Right kidney (tissue), 9 donors: ENCODE results near the gene RPL29.
"Not testable (repeated sequence)": the region's sequence is repeated elsewhere in the genome, so short reads cannot be mapped to it uniquely, and the experiment has no call there.

Source experiments
- DNase-seq: peaks from one replicate; pipeline ENCODE4 v3.0.0-alpha.2; 2016
- long read RNA-seq, 8 donors: transcript quantifications; one replicate each; lab custom pipeline, GENCODE V29; 2026

Gene RPL29
- long read RNA-seq, donor 1, transcript RPL29-201 (4 exons, 723 nt) = major isoform, 951 of 1,224 reads
- long read RNA-seq, donor 1, transcript RPL29-206 (3 exons, 880 nt) = minor isoform, 9 of 1,224 reads
- long read RNA-seq, donor 1, partial matches to known transcripts = 158 of 1,224 reads
- long read RNA-seq, donor 1, other reads (novel, unspliced or antisense) = 102 of 1,224 reads
- long read RNA-seq, donor 2, transcript RPL29-201 (4 exons, 723 nt) = major isoform, 305 of 428 reads
- long read RNA-seq, donor 2, partial matches to known transcripts = 84 of 428 reads
- long read RNA-seq, donor 2, other reads (novel, unspliced or antisense) = 33 of 428 reads
- long read RNA-seq, donor 3, transcript RPL29-201 (4 exons, 723 nt) = major isoform, 262 of 311 reads
- long read RNA-seq, donor 3, partial matches to known transcripts = 31 of 311 reads
- long read RNA-seq, donor 3, other reads (novel, unspliced or antisense) = 18 of 311 reads
- long read RNA-seq, donor 4, transcript RPL29-201 (4 exons, 723 nt) = major isoform, 495 of 637 reads
- long read RNA-seq, donor 4, transcript RPL29-206 (3 exons, 880 nt) = minor isoform, 5 of 637 reads
- long read RNA-seq, donor 4, partial matches to known transcripts = 62 of 637 reads
- long read RNA-seq, donor 4, other reads (novel, unspliced or antisense) = 71 of 637 reads
- long read RNA-seq, donor 5, transcript RPL29-201 (4 exons, 723 nt) = major isoform, 803 of 991 reads
- long read RNA-seq, donor 5, partial matches to known transcripts = 124 of 991 reads
- long read RNA-seq, donor 5, other reads (novel, unspliced or antisense) = 59 of 991 reads
- long read RNA-seq, donor 6, transcript RPL29-201 (4 exons, 723 nt) = major isoform, 421 of 564 reads
- long read RNA-seq, donor 6, partial matches to known transcripts = 114 of 564 reads
- long read RNA-seq, donor 6, other reads (novel, unspliced or antisense) = 27 of 564 reads
- long read RNA-seq, donor 7, transcript RPL29-201 (4 exons, 723 nt) = major isoform, 624 of 984 reads
- long read RNA-seq, donor 7, transcript RPL29-206 (3 exons, 880 nt) = minor isoform, 5 of 984 reads
- long read RNA-seq, donor 7, partial matches to known transcripts = 288 of 984 reads
- long read RNA-seq, donor 7, other reads (novel, unspliced or antisense) = 58 of 984 reads
- long read RNA-seq, donor 8, transcript RPL29-201 (4 exons, 723 nt) = major isoform, 494 of 637 reads
- long read RNA-seq, donor 8, partial matches to known transcripts = 81 of 637 reads
- long read RNA-seq, donor 8, other reads (novel, unspliced or antisense) = 58 of 637 reads

DNA sequence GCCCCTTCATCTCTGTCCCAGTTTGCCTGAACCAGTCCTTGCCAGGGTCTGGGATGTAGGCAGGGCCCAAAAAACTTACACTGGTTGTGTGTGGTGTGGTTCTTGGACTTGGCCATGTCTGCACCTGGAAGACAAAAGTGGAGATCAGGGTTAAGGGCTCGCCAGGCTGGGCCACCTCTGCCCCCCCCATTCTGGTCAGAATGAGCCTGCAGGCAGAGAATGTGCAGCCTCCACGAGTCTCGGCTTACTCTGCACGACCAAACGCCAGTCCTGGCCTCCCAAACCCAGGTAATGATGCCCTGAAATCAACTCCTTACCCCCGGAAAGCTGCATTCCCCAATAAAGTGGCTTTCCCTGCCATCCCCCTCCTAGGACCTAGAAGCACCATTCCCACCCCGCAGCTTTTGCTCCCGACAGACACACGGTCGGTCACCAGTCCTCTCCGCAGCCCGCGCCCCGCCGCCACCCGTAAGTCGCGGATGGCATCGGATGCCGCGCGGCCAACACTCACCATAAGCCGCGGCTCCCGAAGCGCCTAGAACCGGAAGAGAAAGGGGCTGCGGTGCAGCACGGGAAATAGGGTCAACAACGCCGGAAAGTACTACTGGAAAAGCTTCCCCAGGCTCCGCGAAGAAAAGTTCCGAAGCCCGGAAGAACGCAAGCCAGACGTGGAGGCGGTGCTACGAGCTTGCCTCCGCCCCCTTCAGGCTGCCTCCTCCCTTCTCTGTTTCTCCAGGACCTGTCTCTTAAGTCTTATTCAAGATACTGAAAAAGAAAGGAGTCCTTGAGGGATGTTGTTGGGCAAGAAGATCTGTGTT lies at the start of gene RPL29:
Gene RPL29 (minus strand): TSS at position 550 of the 818 bp plus-strand sequence. CDS start 434 bp downstream, at position 116.
- DNase-seq = peak; percentile 88

GRCh38 chr3:52044869-52045619 lies 49.3 kb upstream of the RPL29 start:
- no peak for DNase-seq

DNA sequence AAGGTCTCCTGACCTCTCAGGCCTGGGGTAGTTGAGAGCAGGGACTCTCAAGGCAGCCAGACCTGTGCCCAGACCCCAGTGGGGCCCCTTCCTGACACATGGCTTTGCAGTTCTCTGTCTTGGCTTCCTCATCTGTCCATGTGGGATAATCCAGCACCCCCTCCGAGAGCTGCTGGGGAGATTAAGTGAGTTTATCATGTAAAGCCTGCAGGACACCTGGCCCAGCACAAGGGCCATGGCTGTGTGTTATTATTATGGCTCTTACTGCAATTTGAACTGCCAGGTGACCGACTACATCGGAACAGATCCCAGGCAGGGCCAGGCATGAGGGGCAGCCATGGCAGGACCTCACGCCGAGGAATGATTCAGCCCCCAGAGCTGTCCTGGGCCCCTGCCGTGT lies 48.1 kb upstream of the RPL29 start:
- no peak for DNase-seq

DNA sequence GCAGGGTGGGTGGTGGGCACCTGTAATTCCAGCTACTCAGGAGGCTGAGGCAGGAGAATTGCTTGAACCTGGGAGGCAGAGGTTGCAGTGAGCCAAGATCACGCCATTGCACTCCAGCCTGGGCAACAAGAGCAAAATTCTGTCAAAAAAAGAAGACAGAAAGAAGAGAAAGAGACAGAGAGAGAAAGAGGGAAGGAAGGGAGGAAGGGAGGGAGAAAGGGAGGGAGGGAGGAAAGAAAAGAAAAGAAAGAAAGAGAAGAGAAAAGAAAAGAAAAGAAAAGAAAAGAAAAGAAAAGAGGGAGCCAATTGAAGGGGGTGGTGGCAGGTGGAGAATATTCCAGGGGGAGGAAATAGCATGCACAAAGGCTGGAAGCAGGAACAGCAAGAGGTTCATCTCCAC lies 47.3 kb upstream of the RPL29 start:
- DNase-seq = not testable (repeated sequence)

DNA sequence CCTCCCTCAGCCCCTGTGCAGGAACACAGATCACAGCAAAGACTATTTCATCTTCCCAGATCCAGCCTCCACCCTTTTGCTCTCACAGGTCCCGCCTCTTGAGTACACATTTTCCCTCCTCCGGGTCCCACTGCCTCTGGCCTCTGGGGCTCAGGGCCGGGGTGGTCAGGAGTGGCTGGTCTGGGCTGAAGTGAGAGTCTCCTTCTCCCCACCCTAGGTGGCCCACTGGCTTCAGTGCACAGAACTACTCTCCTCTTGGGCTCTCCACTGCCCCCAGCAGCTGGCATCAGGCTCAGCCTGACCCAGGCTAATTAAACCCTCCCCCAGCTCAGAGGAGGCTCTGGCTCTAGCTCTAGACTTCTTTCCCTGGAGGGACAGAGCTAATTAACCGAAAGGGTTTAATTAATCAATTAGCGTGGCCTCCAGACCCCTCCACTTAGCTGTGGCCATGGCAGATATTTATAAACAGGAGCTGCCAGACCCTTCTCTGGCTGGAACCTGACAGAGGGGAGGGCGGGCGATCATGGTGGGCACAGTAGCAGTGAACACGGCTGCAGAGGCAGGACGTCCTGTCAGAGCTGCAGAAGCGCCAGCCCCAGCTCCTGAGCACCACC lies 45.5 kb upstream of the RPL29 start:
- DNase-seq = no peak

- DNase-seq = no peak
Observed at GRCh38 chr3:52040600-52040999, 44.9 kb upstream of the RPL29 start.

DNA sequence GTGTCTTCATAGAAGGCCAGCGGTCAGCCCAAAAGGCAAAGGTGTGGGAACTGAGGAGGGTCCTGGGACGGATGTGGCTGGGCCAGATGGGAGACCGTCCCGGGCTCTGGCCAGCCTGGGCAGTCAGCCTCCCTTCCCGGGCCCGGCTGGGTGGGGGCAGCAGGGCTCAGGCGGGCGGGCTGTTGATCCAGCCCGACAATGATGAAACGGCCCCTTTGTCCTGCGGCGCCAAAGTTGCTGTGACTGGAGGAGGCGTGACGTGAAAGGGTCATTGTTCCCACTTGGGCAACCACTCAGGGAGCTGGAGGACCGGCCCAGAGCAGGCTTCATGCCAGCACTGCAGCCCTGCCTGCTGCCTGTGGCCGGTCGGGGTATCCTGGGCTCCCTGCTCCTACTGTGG lies 44.2 kb upstream of the RPL29 start:
- DNase-seq = no peak

- DNase-seq = no peak
Observed at GRCh38 chr3:52039426-52039825, 43.7 kb upstream of the RPL29 start.

DNA sequence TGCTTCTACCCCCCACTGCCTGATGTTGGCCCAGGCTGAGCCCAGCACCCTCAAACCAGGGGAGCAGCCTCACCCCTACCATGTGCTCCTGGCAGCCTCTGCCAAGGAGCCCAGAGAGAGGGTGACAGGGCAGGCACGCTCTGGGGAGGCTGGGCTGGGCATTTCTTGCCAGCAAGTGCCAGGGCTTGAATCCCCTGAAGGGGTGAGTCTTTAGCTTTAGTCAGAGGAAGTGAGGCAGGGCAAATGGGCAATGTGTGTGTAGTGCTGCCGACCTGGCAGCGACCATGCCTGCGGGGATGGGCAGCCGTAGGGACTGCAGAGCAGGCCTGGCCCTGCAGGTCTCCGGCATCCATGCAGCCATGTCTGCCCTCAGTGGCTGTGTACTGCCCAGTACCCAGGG lies 42.5 kb upstream of the RPL29 start:
- no peak for DNase-seq

DNA sequence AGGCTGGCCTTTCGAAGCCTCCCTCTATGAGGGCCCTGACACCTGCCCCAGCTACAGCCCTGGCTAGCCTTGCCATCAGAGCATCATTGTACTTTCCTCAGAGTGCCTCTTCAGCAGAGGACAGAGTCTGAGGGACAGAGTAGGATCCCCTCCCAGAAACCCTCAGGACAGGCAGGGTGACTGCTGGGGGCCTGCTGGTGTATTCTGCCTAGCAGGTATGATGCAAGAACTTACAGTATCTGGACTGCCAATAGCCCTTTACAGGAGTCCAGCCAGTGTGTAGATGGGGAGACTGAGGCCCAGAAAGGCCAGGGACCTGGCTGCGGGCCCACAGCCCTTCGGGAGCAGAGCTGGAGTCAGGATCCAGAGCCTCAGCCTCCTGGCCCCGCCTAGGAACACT lies 41.6 kb upstream of the RPL29 start:
- no peak for DNase-seq

- DNase-seq = no peak
Observed at GRCh38 chr3:52036829-52037228, 41.1 kb upstream of the RPL29 start.

GRCh38 chr3:52036222-52036694 lies 40.6 kb upstream of the RPL29 start:
- DNase-seq = no peak

- DNase-seq = no peak
Observed at GRCh38 chr3:52034651-52035050, 39.0 kb upstream of the RPL29 start.

GRCh38 chr3:52034212-52034611 lies 38.5 kb upstream of the RPL29 start:
- DNase-seq = no peak

DNA sequence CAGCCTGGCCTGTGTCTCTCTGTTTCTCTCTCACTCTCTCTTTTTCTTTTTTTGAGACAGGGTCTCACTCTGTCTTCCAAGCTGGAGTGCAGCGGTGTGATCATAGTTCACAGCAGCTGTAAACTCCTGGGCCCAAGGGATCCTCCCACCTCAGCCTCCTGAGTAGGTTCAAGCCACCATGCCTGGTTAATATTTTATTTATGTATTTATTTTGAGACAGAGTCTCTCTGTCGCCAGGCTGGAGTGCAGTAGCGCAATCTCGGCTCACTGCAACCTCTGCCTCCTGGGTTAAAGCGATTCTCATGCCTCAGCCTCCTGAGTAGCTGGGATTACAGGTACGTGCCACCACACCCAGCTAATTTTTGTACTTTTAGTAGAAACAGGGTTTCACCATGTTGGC lies 38.1 kb upstream of the RPL29 start:
- not testable (repeated sequence) for DNase-seq

DNA sequence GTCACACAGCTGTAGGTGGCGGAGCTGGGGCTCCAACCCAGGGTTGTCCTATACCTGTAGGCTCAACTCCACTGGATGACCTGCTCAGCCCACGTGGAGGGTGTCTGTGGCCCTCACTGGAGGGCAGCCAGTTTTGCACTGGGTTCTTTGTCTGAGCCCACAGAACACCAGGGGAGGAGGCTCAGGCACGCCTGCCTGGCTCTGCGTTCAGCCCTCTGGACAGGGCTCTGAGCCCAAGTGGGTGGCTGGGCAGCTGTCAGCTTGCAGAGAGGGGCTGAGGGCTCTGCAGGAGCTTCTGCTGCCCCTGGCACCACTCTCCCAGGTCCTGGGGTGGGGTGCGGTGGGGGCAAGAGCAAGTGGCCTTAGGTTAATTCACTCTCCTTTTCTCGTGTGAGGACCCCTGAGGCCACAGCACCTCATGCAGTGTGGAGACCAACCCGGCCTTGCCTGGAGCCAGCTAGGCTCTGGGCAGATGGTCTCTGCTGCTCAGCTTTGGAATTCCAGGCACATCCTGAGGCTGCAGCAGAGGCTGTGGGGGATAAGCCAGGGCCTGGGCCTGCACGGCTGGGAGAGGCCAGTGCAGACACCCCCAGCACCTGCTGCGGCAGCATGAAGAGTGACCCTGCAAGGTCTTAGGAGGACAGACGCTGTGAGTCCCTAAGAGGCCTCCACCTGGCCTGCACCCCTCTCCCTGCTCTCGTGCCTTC lies 37.2 kb upstream of the RPL29 start:
- DNase-seq = no peak

DNA sequence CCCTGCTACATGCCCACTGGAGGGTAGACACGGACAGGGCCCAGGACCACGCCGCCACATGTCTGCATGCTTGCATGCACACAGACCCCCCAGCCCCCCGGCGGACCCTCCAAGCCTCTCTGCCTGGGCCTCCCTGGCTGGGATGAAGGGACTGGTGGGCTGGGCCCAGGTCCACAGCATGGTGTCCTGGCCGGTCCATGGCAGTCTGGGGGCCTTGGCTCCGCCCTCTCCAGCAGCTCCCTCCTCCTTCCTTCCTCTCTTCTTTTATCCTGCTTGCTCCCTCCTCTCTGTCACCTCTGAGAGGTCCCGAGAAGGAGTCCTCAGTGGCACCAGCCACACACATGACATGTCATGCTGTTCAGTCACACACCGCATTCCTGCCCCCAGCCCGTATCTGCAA lies 36.2 kb upstream of the RPL29 start:
- DNase-seq = no peak

DNA sequence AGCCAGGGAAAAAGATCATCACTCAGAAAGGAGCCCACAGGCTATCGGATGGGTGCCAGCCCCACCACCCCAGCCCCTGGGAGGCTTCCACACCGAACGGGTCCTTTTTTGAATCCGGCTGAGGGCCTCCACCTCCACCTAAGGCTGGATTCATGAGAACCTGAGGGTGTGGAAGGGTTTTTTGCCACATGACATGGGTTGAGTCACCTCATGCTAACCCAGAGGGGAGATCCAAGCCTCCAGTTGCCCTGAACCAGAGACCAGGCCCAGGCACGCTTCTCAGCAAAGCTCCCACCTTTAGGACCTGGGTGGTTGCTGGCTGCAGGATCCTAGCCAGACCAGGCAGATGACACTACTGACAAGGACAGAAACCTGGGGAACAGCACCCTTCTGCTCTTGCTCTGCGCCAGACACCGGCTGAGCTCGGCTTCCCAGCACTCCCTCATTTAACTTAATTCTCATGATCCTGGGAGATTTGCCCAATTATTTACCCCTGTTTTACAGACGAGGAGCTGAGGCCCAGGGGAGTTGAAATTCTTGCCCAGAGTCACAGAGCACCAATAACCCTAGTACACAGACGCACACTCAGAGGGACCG lies 35.1 kb upstream of the RPL29 start:
- DNase-seq = no peak

DNA sequence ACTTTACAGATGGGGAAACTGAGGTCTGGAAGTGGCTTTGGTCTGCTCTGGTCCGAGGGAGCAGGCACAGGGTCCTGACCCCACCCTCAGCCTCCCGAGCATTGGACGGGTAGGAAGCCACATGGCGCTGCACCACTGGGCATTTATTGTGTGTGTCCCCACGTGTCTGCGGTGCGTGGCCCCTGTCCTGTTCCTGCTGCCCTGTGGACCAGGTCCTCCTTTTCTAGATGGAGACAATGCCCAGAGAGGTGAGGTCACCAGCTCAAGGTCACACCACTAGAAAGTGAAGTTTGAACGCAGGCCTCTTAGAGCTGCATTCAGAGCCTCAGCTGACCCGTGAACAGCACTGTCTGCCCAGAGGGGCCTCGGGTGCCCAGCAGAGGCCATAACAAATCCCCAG lies 33.8 kb upstream of the RPL29 start:
- DNase-seq = no peak
